ENCODE data around the gene SART1.
A peak's percentile ranks its signal among the peaks of the same experiment; 100 is the strongest.

Gene SART1

GRCh38 chr11:65978391-65979238, 17.1 kb downstream of the SART1 start:
- H3K27me3 ChIP-seq (ENCODE audit: control insufficient read depth, insufficient read depth, low read length) = no peaks in the 10 kb centered on the region
- no peak overlapping the region for H3K4me3 ChIP-seq (ENCODE audit: low read length)
- no peak for DNase-seq (ENCODE audit: low read depth, low spot score)
- no CpG with 5 or more reads among the region's 34 CpGs for WGBS (ENCODE audit: insufficient coverage, insufficient read length)
- no peak overlapping the region for H3K27ac ChIP-seq (ENCODE audit: low read length)
- no peaks in the 10 kb centered on the region for H3K4me1 ChIP-seq (ENCODE audit: control insufficient read depth, insufficient read depth, low read length)
- peaks cover 15% of the 10 kb centered on the region for H3K36me3 ChIP-seq (ENCODE audit: control insufficient read depth, insufficient read depth, low read length)
- H3K9me3 ChIP-seq (ENCODE audit: control insufficient read depth, insufficient read depth, low read length) = no peaks in the 10 kb centered on the region

- no CpG with 5 or more reads among the region's 10 CpGs for WGBS (ENCODE audit: insufficient coverage, insufficient read length)
- Histone ChIP-seq H3K27ac (ENCODE audit: low read length) (no peak overlapping the region), H3K36me3 (ENCODE audit: control insufficient read depth, insufficient read depth, low read length) (peaks cover 15% of the 10 kb centered on the region), H3K4me3 (ENCODE audit: low read length) (no peak overlapping the region), H3K9me3 (ENCODE audit: control insufficient read depth, insufficient read depth, low read length) (no peaks in the 10 kb centered on the region), H3K4me1 (ENCODE audit: control insufficient read depth, insufficient read depth, low read length) (no peaks in the 10 kb centered on the region), H3K27me3 (ENCODE audit: control insufficient read depth, insufficient read depth, low read length) (no peaks in the 10 kb centered on the region)
- no peak for DNase-seq (ENCODE audit: low read depth, low spot score)
Measured at GRCh38 chr11:65979261-65979759, 17.8 kb downstream of the SART1 start.

- Histone ChIP-seq H3K36me3 (ENCODE audit: control insufficient read depth, insufficient read depth, low read length) (peaks cover 15% of the 10 kb centered on the region), H3K4me1 (ENCODE audit: control insufficient read depth, insufficient read depth, low read length) (no peaks in the 10 kb centered on the region), H3K4me3 (ENCODE audit: low read length) (no peak overlapping the region), H3K27me3 (ENCODE audit: control insufficient read depth, insufficient read depth, low read length) (no peaks in the 10 kb centered on the region), H3K27ac (ENCODE audit: low read length) (no peak overlapping the region), H3K9me3 (ENCODE audit: control insufficient read depth, insufficient read depth, low read length) (no peaks in the 10 kb centered on the region)
- no peak for DNase-seq (ENCODE audit: low read depth, low spot score)
- WGBS (ENCODE audit: insufficient coverage, insufficient read length) = no CpG with 5 or more reads among the region's 12 CpGs
Measured at GRCh38 chr11:65981101-65981740, 19.7 kb downstream of the SART1 start.

GRCh38 chr11:65981972-65982823, 20.7 kb downstream of the SART1 start:
- Histone ChIP-seq H3K36me3 (ENCODE audit: control insufficient read depth, insufficient read depth, low read length) (peaks cover 10% of the 10 kb centered on the region), H3K4me1 (ENCODE audit: control insufficient read depth, insufficient read depth, low read length) (no peaks in the 10 kb centered on the region), H3K9me3 (ENCODE audit: control insufficient read depth, insufficient read depth, low read length) (no peaks in the 10 kb centered on the region), H3K27me3 (ENCODE audit: control insufficient read depth, insufficient read depth, low read length) (no peaks in the 10 kb centered on the region), H3K27ac (ENCODE audit: low read length) (no peak overlapping the region), H3K4me3 (ENCODE audit: low read length) (no peak overlapping the region)
- no CpG with 5 or more reads among the region's 16 CpGs for WGBS (ENCODE audit: insufficient coverage, insufficient read length)
- DNase-seq (ENCODE audit: low read depth, low spot score) = no peak

- Histone ChIP-seq H3K9me3 (ENCODE audit: control insufficient read depth, insufficient read depth, low read length) (no peaks in the 10 kb centered on the region), H3K27me3 (ENCODE audit: control insufficient read depth, insufficient read depth, low read length) (no peaks in the 10 kb centered on the region), H3K36me3 (ENCODE audit: control insufficient read depth, insufficient read depth, low read length) (peaks cover 3% of the 10 kb centered on the region; the same call in 1 of the 2 replicates), H3K4me3 (ENCODE audit: low read length) (no peak overlapping the region), H3K4me1 (ENCODE audit: control insufficient read depth, insufficient read depth, low read length) (no peaks in the 10 kb centered on the region), H3K27ac (ENCODE audit: low read length) (no peak overlapping the region)
- no peak for DNase-seq (ENCODE audit: low read depth, low spot score)
- no CpG with 5 or more reads among the region's 22 CpGs for WGBS (ENCODE audit: insufficient coverage, insufficient read length)
Measured at GRCh38 chr11:65982824-65983588, 21.5 kb downstream of the SART1 start.

GRCh38 chr11:65983589-65983987, 22.1 kb downstream of the SART1 start:
- H3K27me3 ChIP-seq (ENCODE audit: control insufficient read depth, insufficient read depth, low read length) = no peaks in the 10 kb centered on the region; the same call in 1 of the 2 replicates
- no peaks in the 10 kb centered on the region for H3K36me3 ChIP-seq (ENCODE audit: control insufficient read depth, insufficient read depth, low read length)
- no peak for DNase-seq (ENCODE audit: low read depth, low spot score)
- H3K27ac ChIP-seq (ENCODE audit: low read length) = no peak overlapping the region
- H3K4me1 ChIP-seq (ENCODE audit: control insufficient read depth, insufficient read depth, low read length) = no peaks in the 10 kb centered on the region
- no peak overlapping the region for H3K4me3 ChIP-seq (ENCODE audit: low read length)
- no peaks in the 10 kb centered on the region for H3K9me3 ChIP-seq (ENCODE audit: control insufficient read depth, insufficient read depth, low read length)
- WGBS (ENCODE audit: insufficient coverage, insufficient read length) = no CpG with 5 or more reads among the region's 5 CpGs

- Histone ChIP-seq H3K4me1 (ENCODE audit: control insufficient read depth, insufficient read depth, low read length) (no peaks in the 10 kb centered on the region), H3K4me3 (ENCODE audit: low read length) (no peak overlapping the region), H3K36me3 (ENCODE audit: control insufficient read depth, insufficient read depth, low read length) (no peaks in the 10 kb centered on the region), H3K9me3 (ENCODE audit: control insufficient read depth, insufficient read depth, low read length) (no peaks in the 10 kb centered on the region), H3K27ac (ENCODE audit: low read length) (no peak overlapping the region), H3K27me3 (ENCODE audit: control insufficient read depth, insufficient read depth, low read length) (no peaks in the 10 kb centered on the region; the same call in 1 of the 2 replicates)
- no peak for DNase-seq (ENCODE audit: low read depth, low spot score)
- WGBS (ENCODE audit: insufficient coverage, insufficient read length) = no CpG with 5 or more reads among the region's 9 CpGs
Measured at GRCh38 chr11:65987336-65987735, 25.8 kb downstream of the SART1 start.

GRCh38 chr11:65988791-65989592, 27.5 kb downstream of the SART1 start:
- DNase-seq (ENCODE audit: low read depth, low spot score) = peak; percentile 93
- no CpG with 5 or more reads among the region's 10 CpGs for WGBS (ENCODE audit: insufficient coverage, insufficient read length)
- Histone ChIP-seq H3K36me3 (ENCODE audit: control insufficient read depth, insufficient read depth, low read length) (no peaks in the 10 kb centered on the region), H3K9me3 (ENCODE audit: control insufficient read depth, insufficient read depth, low read length) (no peaks in the 10 kb centered on the region), H3K4me1 (ENCODE audit: control insufficient read depth, insufficient read depth, low read length) (no peaks in the 10 kb centered on the region), H3K4me3 (ENCODE audit: low read length) (no peak overlapping the region), H3K27ac (ENCODE audit: low read length) (no peak overlapping the region), H3K27me3 (ENCODE audit: control insufficient read depth, insufficient read depth, low read length) (no peaks in the 10 kb centered on the region; the same call in 1 of the 2 replicates)

- Histone ChIP-seq H3K9me3 (ENCODE audit: control insufficient read depth, insufficient read depth, low read length) (no peaks in the 10 kb centered on the region), H3K27me3 (ENCODE audit: control insufficient read depth, insufficient read depth, low read length) (no peaks in the 10 kb centered on the region; the same call in 1 of the 2 replicates), H3K27ac (ENCODE audit: low read length) (no peak overlapping the region), H3K4me3 (ENCODE audit: low read length) (no peak overlapping the region), H3K4me1 (ENCODE audit: control insufficient read depth, insufficient read depth, low read length) (no peaks in the 10 kb centered on the region), H3K36me3 (ENCODE audit: control insufficient read depth, insufficient read depth, low read length) (no peaks in the 10 kb centered on the region)
- WGBS (ENCODE audit: insufficient coverage, insufficient read length) = no CpG with 5 or more reads among the region's 5 CpGs
- DNase-seq (ENCODE audit: low read depth, low spot score) = no peak
Measured at GRCh38 chr11:65992056-65992455, 30.5 kb downstream of the SART1 start.

All from iPS DF 6.9 (cell line).